ENCODE measurements around the gene RIPPLY3. TPM values are rescaled to one million over a fixed set of nuclear protein-coding genes. Genes with fewer than 3 reads are reported as not detected.
"Not testable (repeated sequence)": the region's sequence is repeated elsewhere in the genome, so short reads cannot be mapped to it uniquely, and the experiment has no call there.

Gene RIPPLY3
- total RNA-seq, 1 donor from 2014 or later = 3.7 TPM

- Mint-ChIP-seq H3K27me3 (no peaks in the 10 kb centered on the region), H3K36me3 (no peaks in the 10 kb centered on the region), H3K27ac (no peak overlapping the region), H3K4me3 (no peak overlapping the region), H3K4me1 (ENCODE audit: unreplicated experiment) (no peaks in the 10 kb centered on the region), H3K9me3 (no peaks in the 10 kb centered on the region)
- no peak for TF ChIP-seq CTCF (conservative IDR thresholded peaks at IDR 0.05)
- no peak for DNase-seq (ENCODE audit: extremely low spot score, unreplicated experiment)
Measured at GRCh38 chr21:37045149-37045548, 38.6 kb downstream of the RIPPLY3 start.

GRCh38 chr21:37045556-37045955, 39.1 kb downstream of the RIPPLY3 start:
- Mint-ChIP-seq H3K9me3 (no peaks in the 10 kb centered on the region), H3K27me3 (no peaks in the 10 kb centered on the region), H3K4me3 (no peak overlapping the region), H3K4me1 (ENCODE audit: unreplicated experiment) (no peaks in the 10 kb centered on the region), H3K27ac (no peak overlapping the region), H3K36me3 (no peaks in the 10 kb centered on the region)
- DNase-seq (ENCODE audit: extremely low spot score, unreplicated experiment) = no peak
- no peak for TF ChIP-seq CTCF (conservative IDR thresholded peaks at IDR 0.05)

GRCh38 chr21:37047079-37047478, 40.6 kb downstream of the RIPPLY3 start:
- H3K36me3 Mint-ChIP-seq = no peaks in the 10 kb centered on the region
- H3K4me3 Mint-ChIP-seq = no peak overlapping the region
- TF ChIP-seq CTCF (conservative IDR thresholded peaks at IDR 0.05) = no peak
- H3K27me3 Mint-ChIP-seq = no peaks in the 10 kb centered on the region
- no peak for DNase-seq (ENCODE audit: extremely low spot score, unreplicated experiment)
- H3K27ac Mint-ChIP-seq = no peak overlapping the region
- H3K9me3 Mint-ChIP-seq = no peaks in the 10 kb centered on the region
- no peaks in the 10 kb centered on the region for H3K4me1 Mint-ChIP-seq (ENCODE audit: unreplicated experiment)

GRCh38 chr21:37049741-37050140, 43.2 kb downstream of the RIPPLY3 start:
- H3K27me3 Mint-ChIP-seq; H3K4me3 Mint-ChIP-seq; H3K27ac Mint-ChIP-seq; H3K4me1 Mint-ChIP-seq (ENCODE audit: unreplicated experiment); H3K36me3 Mint-ChIP-seq; H3K9me3 Mint-ChIP-seq; DNase-seq (ENCODE audit: extremely low spot score, unreplicated experiment): not testable (repeated sequence)

- Mint-ChIP-seq H3K27ac (no peak overlapping the region), H3K4me3 (no peak overlapping the region), H3K36me3 (no peaks in the 10 kb centered on the region), H3K27me3 (peaks cover 5% of the 10 kb centered on the region), H3K9me3 (no peaks in the 10 kb centered on the region), H3K4me1 (ENCODE audit: unreplicated experiment) (peaks cover 15% of the 10 kb centered on the region)
- TF ChIP-seq CTCF (conservative IDR thresholded peaks at IDR 0.05) = no peak
- DNase-seq (ENCODE audit: extremely low spot score, unreplicated experiment) = no peak
Measured at GRCh38 chr21:37055271-37055855, 48.9 kb downstream of the RIPPLY3 start.

- no peaks in the 10 kb centered on the region for H3K36me3 Mint-ChIP-seq
- no peaks in the 10 kb centered on the region for H3K9me3 Mint-ChIP-seq
- H3K27me3 Mint-ChIP-seq = peaks cover 5% of the 10 kb centered on the region
- DNase-seq (ENCODE audit: extremely low spot score, unreplicated experiment) = no peak
- H3K4me3 Mint-ChIP-seq = no peak overlapping the region
- H3K27ac Mint-ChIP-seq = no peak overlapping the region
- no peak for TF ChIP-seq CTCF (conservative IDR thresholded peaks at IDR 0.05)
- H3K4me1 Mint-ChIP-seq (ENCODE audit: unreplicated experiment) = peaks cover 26% of the 10 kb centered on the region
Measured at GRCh38 chr21:37057614-37058013, 51.1 kb downstream of the RIPPLY3 start.

Data from type B pancreatic cell (in vitro differentiated cells).